Type B pancreatic cell (in vitro differentiated cells): ENCODE data around the gene ZG16. TPM values are rescaled to one million over a fixed set of nuclear protein-coding genes. Genes with fewer than 3 reads are reported as not detected.

Source experiments
- DNase-seq: peaks from one replicate; pipeline ENCODE4 v3.0.0; 2021; ENCODE audit warnings: mixed read lengths; ENCODE audit not compliant: unreplicated experiment; ENCODE audit errors: extremely low spot score
- H3K27ac Mint-ChIP-seq: 2 replicates; pipeline ENCODE4 v1.8.0; 2021; ENCODE audit warnings: mild to moderate bottlenecking, mixed read lengths
- H3K27me3 Mint-ChIP-seq: 2 replicates; pipeline ENCODE4 v1.8.0; 2021; ENCODE audit warnings: mixed read lengths
- H3K36me3 Mint-ChIP-seq: 2 replicates; pipeline ENCODE4 v1.8.0; 2021; ENCODE audit warnings: mixed read lengths
- H3K4me1 Mint-ChIP-seq: one replicate; pipeline ENCODE4 v1.8.0; 2021; ENCODE audit warnings: mixed read lengths; ENCODE audit not compliant: unreplicated experiment
- H3K4me3 Mint-ChIP-seq: 2 replicates; pipeline ENCODE4 v1.8.0; 2021; ENCODE audit warnings: mild to moderate bottlenecking, mixed read lengths
- H3K9me3 Mint-ChIP-seq: 2 replicates; pipeline ENCODE4 v1.8.0; 2021; ENCODE audit warnings: mixed read lengths
- total RNA-seq: library from RNA; stranded (reverse); gene quantifications from 2 replicates; pipeline ENCODE4 v1.2.1, GENCODE V29; 2021; ENCODE audit warnings: low replicate concordance
- TF ChIP-seq, protein P1 (sequence below): fragments of 200-600 bp; sonication (generic); conservative IDR thresholded peaks from 2 replicates; pipeline ENCODE4 v1.5.0; 2021; ENCODE audit warnings: antibody characterized with exemption, mild to moderate bottlenecking

ZG16 gene
- total RNA-seq, 1 donor from 2014 or later: 0.85 TPM

DNA sequence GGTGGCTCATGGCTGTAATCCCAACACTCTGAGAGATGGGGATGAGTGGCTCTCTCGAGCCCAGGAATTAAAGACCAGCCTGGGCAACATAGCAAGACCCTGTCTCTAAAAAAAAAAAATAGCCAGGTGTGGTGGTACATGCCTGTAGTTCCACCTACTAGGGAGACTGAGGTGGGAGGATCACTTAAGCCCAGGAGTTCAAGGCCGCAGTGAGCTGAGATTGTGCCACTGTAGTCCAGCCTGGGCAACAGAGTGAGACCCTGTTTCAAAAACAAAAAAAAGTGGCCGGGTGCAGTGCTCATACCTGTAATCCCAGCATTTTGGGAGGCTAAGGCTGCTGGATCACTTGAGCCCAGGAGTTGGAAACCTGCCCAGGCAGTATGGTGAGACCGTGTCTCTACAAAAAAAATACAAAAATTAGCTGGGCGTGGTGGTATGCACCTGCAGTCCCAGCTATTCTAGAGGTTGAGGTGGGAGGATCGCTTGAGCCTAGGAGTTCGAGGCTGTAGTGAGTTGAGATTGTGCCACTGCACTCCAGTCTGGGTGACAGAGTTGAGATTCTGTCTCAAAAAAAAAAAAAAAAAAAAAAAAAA lies 35.3 kb upstream of the ZG16 start:
- Mint-ChIP-seq H3K9me3 (no peaks in the 10 kb centered on the region), H3K4me3 (no peak overlapping the region), H3K27ac (no peak overlapping the region), H3K4me1 (no peaks in the 10 kb centered on the region), H3K27me3 (peaks cover 3% of the 10 kb centered on the region), H3K36me3 (no peaks in the 10 kb centered on the region)
- TF ChIP-seq, protein P1, sequence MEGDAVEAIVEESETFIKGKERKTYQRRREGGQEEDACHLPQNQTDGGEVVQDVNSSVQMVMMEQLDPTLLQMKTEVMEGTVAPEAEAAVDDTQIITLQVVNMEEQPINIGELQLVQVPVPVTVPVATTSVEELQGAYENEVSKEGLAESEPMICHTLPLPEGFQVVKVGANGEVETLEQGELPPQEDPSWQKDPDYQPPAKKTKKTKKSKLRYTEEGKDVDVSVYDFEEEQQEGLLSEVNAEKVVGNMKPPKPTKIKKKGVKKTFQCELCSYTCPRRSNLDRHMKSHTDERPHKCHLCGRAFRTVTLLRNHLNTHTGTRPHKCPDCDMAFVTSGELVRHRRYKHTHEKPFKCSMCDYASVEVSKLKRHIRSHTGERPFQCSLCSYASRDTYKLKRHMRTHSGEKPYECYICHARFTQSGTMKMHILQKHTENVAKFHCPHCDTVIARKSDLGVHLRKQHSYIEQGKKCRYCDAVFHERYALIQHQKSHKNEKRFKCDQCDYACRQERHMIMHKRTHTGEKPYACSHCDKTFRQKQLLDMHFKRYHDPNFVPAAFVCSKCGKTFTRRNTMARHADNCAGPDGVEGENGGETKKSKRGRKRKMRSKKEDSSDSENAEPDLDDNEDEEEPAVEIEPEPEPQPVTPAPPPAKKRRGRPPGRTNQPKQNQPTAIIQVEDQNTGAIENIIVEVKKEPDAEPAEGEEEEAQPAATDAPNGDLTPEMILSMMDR: no peak
- no peak for DNase-seq

DNA sequence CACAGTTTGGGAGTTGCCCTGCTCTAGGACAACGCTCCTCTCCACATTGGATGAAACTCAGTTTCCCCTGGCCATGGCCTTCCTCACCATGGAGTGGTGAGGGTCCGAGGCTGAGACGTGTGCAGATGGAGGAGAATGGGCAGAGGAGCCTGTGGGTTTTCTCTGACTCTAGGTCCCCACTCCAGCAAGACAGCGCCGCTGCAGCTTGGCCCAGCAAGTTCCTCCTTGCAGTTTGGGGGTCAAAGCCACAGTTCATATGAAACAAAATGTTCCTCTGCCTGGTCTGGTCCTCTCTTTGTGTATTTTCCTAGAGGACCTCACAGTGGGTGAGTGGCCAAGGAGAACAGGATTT lies 34.6 kb upstream of the ZG16 start:
- H3K4me1 Mint-ChIP-seq: no peaks in the 10 kb centered on the region
- TF ChIP-seq, protein P1: no peak
- no peaks in the 10 kb centered on the region for H3K9me3 Mint-ChIP-seq
- no peak overlapping the region for H3K27ac Mint-ChIP-seq
- H3K27me3 Mint-ChIP-seq: peaks cover 3% of the 10 kb centered on the region
- DNase-seq: no peak
- H3K36me3 Mint-ChIP-seq: no peaks in the 10 kb centered on the region
- no peak overlapping the region for H3K4me3 Mint-ChIP-seq

DNA sequence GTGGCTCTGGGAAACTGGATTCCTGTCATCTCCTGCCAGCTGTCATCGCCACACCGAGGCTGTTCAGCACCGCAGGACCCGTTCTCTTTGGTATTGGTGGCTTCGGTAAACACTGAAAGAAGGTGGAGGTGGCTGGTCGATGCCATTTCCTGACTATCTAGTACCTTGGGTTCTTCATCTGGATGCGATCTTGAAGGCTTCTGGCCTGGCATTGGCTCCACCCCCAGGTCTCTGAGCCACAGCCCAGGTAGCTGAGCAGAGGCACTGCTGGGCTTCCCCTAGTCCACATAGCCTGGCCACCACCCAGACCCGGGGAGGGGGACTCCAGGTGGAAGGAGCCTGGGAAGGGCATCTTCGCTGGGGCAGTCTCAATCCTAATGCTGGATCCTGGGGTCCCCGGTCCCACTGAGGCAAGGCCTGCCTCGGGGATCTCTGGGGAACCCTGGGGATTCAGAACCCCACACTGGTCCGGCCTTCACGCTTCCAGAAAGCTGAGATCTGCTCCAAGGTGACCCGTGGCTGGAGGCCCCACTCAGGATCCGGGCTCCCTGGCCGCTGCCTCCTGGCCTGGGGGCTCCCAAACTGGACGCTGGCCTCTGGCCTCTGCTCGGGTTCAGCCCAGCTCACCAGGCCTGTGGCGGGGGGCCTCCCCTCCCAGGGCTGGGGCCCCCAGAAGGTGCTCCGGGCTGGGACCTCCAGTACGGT lies 34.1 kb upstream of the ZG16 start:
- H3K4me1 Mint-ChIP-seq: no peaks in the 10 kb centered on the region
- no peaks in the 10 kb centered on the region for H3K9me3 Mint-ChIP-seq
- DNase-seq: no peak
- TF ChIP-seq, protein P1: no peak
- no peaks in the 10 kb centered on the region for H3K36me3 Mint-ChIP-seq
- H3K27me3 Mint-ChIP-seq: peaks cover 3% of the 10 kb centered on the region
- H3K4me3 Mint-ChIP-seq: no peak overlapping the region
- no peak overlapping the region for H3K27ac Mint-ChIP-seq

DNA sequence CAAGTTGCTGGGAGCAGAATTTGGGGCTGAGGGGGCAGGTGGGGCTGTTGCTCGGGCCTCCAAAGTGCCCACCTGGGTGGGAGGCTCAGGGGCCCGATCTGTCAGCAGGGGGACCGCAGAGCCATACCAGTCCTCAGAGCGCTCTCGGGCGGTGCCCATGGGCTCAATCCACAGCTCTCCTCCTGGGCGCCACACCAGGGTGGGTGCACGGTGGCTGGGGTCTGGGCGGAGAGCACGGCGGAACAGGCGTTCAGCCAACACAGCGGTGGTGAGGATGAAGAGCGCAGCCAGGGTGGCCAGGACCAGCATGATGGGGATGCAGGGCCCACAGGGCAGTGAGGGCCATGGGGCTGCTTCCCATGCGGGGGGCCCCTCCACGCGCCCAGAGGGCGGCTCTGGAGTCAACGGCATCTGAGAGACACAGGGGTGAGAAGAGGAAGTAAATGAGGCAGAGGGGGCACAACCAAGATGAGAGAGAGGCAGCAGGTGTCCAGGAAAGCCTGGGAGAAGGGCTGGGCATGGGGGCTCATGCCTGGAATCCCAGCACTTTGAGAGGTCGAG lies 33.4 kb upstream of the ZG16 start:
- H3K27ac Mint-ChIP-seq: no peak overlapping the region
- peaks cover 3% of the 10 kb centered on the region for H3K27me3 Mint-ChIP-seq
- DNase-seq: no peak
- H3K4me1 Mint-ChIP-seq: no peaks in the 10 kb centered on the region
- no peak overlapping the region for H3K4me3 Mint-ChIP-seq
- TF ChIP-seq, protein P1: no peak
- H3K36me3 Mint-ChIP-seq: no peaks in the 10 kb centered on the region
- no peaks in the 10 kb centered on the region for H3K9me3 Mint-ChIP-seq

DNA sequence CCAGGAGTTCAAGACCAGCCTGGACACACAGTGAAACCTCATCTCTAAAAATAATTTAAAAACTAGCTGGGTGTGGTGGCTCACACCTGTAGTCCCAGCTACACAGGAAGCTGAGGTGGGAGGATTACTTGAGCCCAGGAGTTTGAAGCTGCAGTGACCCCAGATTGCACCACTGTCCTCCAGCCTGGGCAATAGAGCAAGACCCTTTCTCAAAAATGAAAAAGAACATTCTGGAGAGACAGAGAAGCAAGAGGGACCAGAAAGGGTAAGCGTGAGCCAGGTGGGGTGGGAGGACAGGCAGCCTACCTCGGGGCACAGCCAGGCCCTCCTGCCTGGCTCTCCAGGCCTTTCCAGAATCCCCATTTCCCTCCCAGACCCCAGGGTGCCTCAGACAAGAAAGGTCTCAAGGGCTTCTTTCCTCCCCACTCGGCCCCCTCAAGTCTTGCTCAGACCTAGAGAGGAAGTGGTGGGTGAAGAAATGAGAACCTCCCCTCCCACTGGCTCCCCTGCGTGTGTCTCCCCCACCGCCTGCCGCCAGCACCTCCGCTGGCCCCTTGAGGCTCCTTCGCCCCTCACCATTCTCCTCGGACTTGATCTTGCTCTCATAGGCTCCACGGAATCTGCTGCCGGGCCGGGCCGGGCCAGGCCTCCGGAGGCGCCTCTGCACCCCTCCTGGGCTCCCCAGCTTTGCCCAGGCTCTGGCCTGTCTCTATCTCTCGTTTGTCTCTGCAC lies 32.8 kb upstream of the ZG16 start:
- TF ChIP-seq, protein P1: no peak
- H3K27ac Mint-ChIP-seq: no peak overlapping the region
- H3K4me3 Mint-ChIP-seq: no peak overlapping the region
- no peaks in the 10 kb centered on the region for H3K4me1 Mint-ChIP-seq
- DNase-seq: no peak
- H3K9me3 Mint-ChIP-seq: no peaks in the 10 kb centered on the region
- no peaks in the 10 kb centered on the region for H3K27me3 Mint-ChIP-seq
- no peaks in the 10 kb centered on the region for H3K36me3 Mint-ChIP-seq
